ENCODE results near the gene CDH9.

The CDH9 gene

GRCh38 chr5:26959290-26959689 lies 79.1 kb downstream of the CDH9 start (continued):
- no peak for TF ChIP-seq REST (tag by site-specific recombination; IDR thresholded peaks at IDR 0.05)
- no peak for TF ChIP-seq IKZF3 (tag by site-specific recombination; IDR thresholded peaks at IDR 0.05)
- TF ChIP-seq ZNF423 (tag by site-specific recombination; IDR thresholded peaks at IDR 0.05), result no peak
- TF ChIP-seq PBX3 (CRISPR knock-in tag; IDR thresholded peaks at IDR 0.05), result no peak
- no peak for TF ChIP-seq BCL11A (tag by site-specific recombination; IDR thresholded peaks at IDR 0.05; ENCODE audit: low read depth)

- no peaks in the 10 kb centered on the region for H3K36me3 ChIP-seq (ENCODE audit: control insufficient read depth in 2 of 2, insufficient read depth in 1 of 2, low read length in 2 of 2)
- no peak overlapping the region for H3K27ac ChIP-seq (ENCODE audit: extremely low read depth, low read depth, low read length)
- no peaks in the 10 kb centered on the region for H3K4me1 ChIP-seq (ENCODE audit: control insufficient read depth, insufficient read depth, low read length)
- ChIA-PET CTCF (no interaction called here), POLR2A (no interaction called here)
- no peak overlapping the region for H3K4me3 ChIP-seq (ENCODE audit: low read depth, low read length)
- TF ChIP-seq KLF8 (tag by site-specific recombination; IDR thresholded peaks at IDR 0.05) (no peak), PRDM10 (tag by site-specific recombination; IDR thresholded peaks at IDR 0.05) (no peak), ATF2 (tag by site-specific recombination; IDR thresholded peaks at IDR 0.05; ENCODE audit: low read depth) (no peak), ZSCAN30 (tag by site-specific recombination; IDR thresholded peaks at IDR 0.05) (no peak), RBAK (tag by site-specific recombination; IDR thresholded peaks at IDR 0.05) (no peak), ZNF600 (tag by site-specific recombination; IDR thresholded peaks at IDR 0.05) (no peak), TRIM28 (IDR thresholded peaks at IDR 0.05; ENCODE audit: borderline replicate concordance, low read length) (no peak), ZNF223 (tag by site-specific recombination; IDR thresholded peaks at IDR 0.05) (no peak), PATZ1 (tag by site-specific recombination; IDR thresholded peaks at IDR 0.05) (no peak), GLIS2 (tag by site-specific recombination; IDR thresholded peaks at IDR 0.05) (no peak), ZFHX2 (tag by site-specific recombination; conservative IDR thresholded peaks at IDR 0.05) (no peak)
- H3K9me3 ChIP-seq (ENCODE audit: control insufficient read depth, insufficient read depth, low read depth, low read length), result no peaks in the 10 kb centered on the region; the same call in 1 of the 2 replicates
Observed at GRCh38 chr5:26955161-26955560, 83.2 kb downstream of the CDH9 start.

Data from HEK293 (cell line).